Nephron (organoid): ENCODE measurements around the gene ARHGAP22.

Experiments used
- H3K27ac Mint-ChIP-seq, 3 experiments: 2 replicates each; pipeline ENCODE4 v1.8.0; 2020; ENCODE audit warnings: mixed read lengths in 3 of 3, mild to moderate bottlenecking in 2 of 3, moderate library complexity in 1 of 3
- H3K27me3 Mint-ChIP-seq: 2 replicates; pipeline ENCODE4 v1.8.0; 2021; ENCODE audit warnings: low read depth, mild to moderate bottlenecking, moderate library complexity, mixed read lengths
- H3K36me3 Mint-ChIP-seq: 2 replicates; pipeline ENCODE4 v1.8.0; 2020; ENCODE audit warnings: low read depth, mixed read lengths
- H3K4me1 Mint-ChIP-seq: 2 replicates; pipeline ENCODE4 v1.8.0; 2020; ENCODE audit warnings: mixed read lengths
- H3K4me3 Mint-ChIP-seq, 3 experiments: 2 replicates each; pipeline ENCODE4 v1.8.0; 2020; ENCODE audit warnings: mild to moderate bottlenecking in 3 of 3, mixed read lengths in 3 of 3, moderate library complexity in 2 of 3
- H3K9me3 Mint-ChIP-seq: 2 replicates; pipeline ENCODE4 v1.8.0; 2020; ENCODE audit warnings: mixed read lengths
- TF ChIP-seq, protein P1 (sequence below), 3 experiments: fragments of 200-600 bp; sonication (generic); IDR thresholded peaks; one replicate each; pipeline ENCODE4 v1.5.0; 2021; ENCODE audit warnings: antibody characterized with exemption in 3 of 3; ENCODE audit not compliant: unreplicated experiment in 3 of 3

ARHGAP22 gene

GRCh38 chr10:48607356-48608278 is 2.7 kb upstream of the ARHGAP22 start:
- Mint-ChIP-seq H3K9me3 (no peaks in the 10 kb centered on the region), H3K27ac (no peak overlapping the region), H3K4me3 (no peak overlapping the region), H3K36me3 (no peaks in the 10 kb centered on the region), H3K27me3 (peaks cover 58% of the 10 kb centered on the region), H3K4me1 (no peaks in the 10 kb centered on the region)
- TF ChIP-seq, protein P1, sequence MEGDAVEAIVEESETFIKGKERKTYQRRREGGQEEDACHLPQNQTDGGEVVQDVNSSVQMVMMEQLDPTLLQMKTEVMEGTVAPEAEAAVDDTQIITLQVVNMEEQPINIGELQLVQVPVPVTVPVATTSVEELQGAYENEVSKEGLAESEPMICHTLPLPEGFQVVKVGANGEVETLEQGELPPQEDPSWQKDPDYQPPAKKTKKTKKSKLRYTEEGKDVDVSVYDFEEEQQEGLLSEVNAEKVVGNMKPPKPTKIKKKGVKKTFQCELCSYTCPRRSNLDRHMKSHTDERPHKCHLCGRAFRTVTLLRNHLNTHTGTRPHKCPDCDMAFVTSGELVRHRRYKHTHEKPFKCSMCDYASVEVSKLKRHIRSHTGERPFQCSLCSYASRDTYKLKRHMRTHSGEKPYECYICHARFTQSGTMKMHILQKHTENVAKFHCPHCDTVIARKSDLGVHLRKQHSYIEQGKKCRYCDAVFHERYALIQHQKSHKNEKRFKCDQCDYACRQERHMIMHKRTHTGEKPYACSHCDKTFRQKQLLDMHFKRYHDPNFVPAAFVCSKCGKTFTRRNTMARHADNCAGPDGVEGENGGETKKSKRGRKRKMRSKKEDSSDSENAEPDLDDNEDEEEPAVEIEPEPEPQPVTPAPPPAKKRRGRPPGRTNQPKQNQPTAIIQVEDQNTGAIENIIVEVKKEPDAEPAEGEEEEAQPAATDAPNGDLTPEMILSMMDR (IDR thresholded peaks at IDR 0.05; ENCODE audit: unreplicated experiment in 3 of 3): no peak

GRCh38 chr10:48606530-48607355 is 1.9 kb upstream of the ARHGAP22 start:
- H3K36me3 Mint-ChIP-seq: no peaks in the 10 kb centered on the region
- no peak overlapping the region for H3K27ac Mint-ChIP-seq
- peaks cover 51% of the 10 kb centered on the region for H3K27me3 Mint-ChIP-seq
- TF ChIP-seq, protein P1 (IDR thresholded peaks at IDR 0.05; ENCODE audit: unreplicated experiment in 3 of 3): no peak
- no peaks in the 10 kb centered on the region for H3K4me1 Mint-ChIP-seq
- no peaks in the 10 kb centered on the region for H3K9me3 Mint-ChIP-seq
- peak overlapping the region in 1 of 3 experiments; percentile 3 for H3K4me3 Mint-ChIP-seq

GRCh38 chr10:48605786-48606529 is 1.1 kb upstream of the ARHGAP22 start:
- Mint-ChIP-seq H3K9me3 (no peaks in the 10 kb centered on the region), H3K4me1 (no peaks in the 10 kb centered on the region), H3K27ac (no peak overlapping the region), H3K36me3 (no peaks in the 10 kb centered on the region), H3K4me3 (peak overlapping the region in 2 of 3 experiments; percentile 29 to 68), H3K27me3 (peaks cover 51% of the 10 kb centered on the region)
- TF ChIP-seq, protein P1 (IDR thresholded peaks at IDR 0.05; ENCODE audit: unreplicated experiment in 3 of 3): no peak

DNA sequence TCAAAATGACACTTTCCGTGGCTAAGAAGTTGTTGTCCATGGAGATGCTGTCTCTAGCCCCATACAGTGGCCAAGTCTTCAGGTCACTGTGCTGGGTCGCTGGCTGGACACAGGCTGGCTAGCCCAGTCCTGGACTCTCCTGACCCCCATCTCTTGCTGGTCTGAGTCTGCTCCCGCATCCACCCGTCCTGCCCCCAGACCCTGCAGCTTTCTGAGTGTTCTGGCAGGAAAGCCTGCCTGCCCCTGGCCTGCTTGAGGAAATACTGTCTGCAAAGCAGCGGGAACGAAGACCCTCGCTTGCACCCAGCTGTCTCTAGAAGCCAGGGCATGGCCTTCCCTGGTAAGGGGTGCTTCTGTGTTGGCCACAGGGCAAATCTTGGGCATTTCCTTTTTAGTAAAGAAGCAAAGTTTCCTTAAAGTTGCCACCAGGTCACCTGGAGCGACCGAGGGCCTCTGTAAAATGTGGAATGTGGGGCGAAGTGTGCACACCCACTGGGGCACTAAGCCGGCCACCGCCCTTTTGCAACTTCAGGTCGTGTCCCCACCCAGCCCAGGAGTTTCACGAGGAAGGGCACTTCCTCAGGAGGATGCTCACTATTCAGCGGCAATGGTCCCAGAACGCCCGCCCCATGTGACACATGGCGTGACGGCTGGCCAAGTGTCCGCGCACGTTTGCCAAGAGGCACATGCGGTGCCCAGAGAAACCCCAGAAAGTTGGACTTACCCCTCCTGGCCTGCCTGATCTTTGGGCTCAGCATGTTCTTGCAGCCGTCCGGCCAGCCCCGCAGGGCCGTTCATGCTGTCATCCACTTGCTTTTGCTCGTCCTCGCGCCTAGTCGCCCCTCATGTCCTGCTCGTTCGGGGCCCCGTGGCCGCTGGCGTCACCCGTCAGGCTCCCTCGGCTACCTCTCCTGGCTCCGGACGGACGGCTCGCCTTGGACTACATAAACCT is 558 bp downstream of the ARHGAP22 start:
- H3K4me1 Mint-ChIP-seq: no peaks in the 10 kb centered on the region
- peaks cover 54% of the 10 kb centered on the region for H3K27me3 Mint-ChIP-seq
- TF ChIP-seq, protein P1 (IDR thresholded peaks at IDR 0.05; ENCODE audit: unreplicated experiment in 3 of 3): no peak
- H3K4me3 Mint-ChIP-seq: peak overlapping the region; percentile 64 to 71 (median 67)
- no peaks in the 10 kb centered on the region for H3K36me3 Mint-ChIP-seq
- no peak overlapping the region for H3K27ac Mint-ChIP-seq
- H3K9me3 Mint-ChIP-seq: no peaks in the 10 kb centered on the region
